Mononuclear cell (primary cell): ENCODE measurements around the gene AGL. TPM values are rescaled to one million over a fixed set of nuclear protein-coding genes. Genes with fewer than 3 reads are reported as not detected.
A peak's percentile ranks its signal among the peaks of the same experiment; 100 is the strongest.
"Not testable (repeated sequence)": the region's sequence is repeated elsewhere in the genome, so short reads cannot be mapped to it uniquely, and the experiment has no call there.

Experiments
- H3K27me3 ChIP-seq: 2 replicates; pipeline ENCODE4 v1.6.0; 2011; ENCODE audit warnings: low read length, control low read depth; ENCODE audit not compliant: insufficient read depth
- H3K4me1 ChIP-seq: 2 replicates; pipeline ENCODE4 v1.5.1; 2011; ENCODE audit warnings: mild to moderate bottlenecking, low read length, control low read depth; ENCODE audit not compliant: insufficient read depth
- H3K4me3 ChIP-seq: 2 replicates; pipeline ENCODE4 v1.5.1; 2011; ENCODE audit warnings: mild to moderate bottlenecking, low read length, moderate library complexity
- H3K9me3 ChIP-seq: 2 replicates; pipeline ENCODE4 v1.5.1; 2011; ENCODE audit warnings: low read depth, mild to moderate bottlenecking, control low read depth, low read length
- total RNA-seq: library from RNA; depleted of rRNA; stranded (reverse); fragments of >200 nt; gene quantifications from one replicate; pipeline ENCODE4 v1.2.3, GENCODE V29; 2012

Gene AGL
- total RNA-seq, 1 donor, result 6.1 TPM

GRCh38 chr1:99944192-99944591 is 94.0 kb downstream of the AGL start:
- H3K4me3 ChIP-seq, result no peak overlapping the region
- H3K9me3 ChIP-seq, result no peaks in the 10 kb centered on the region
- H3K27me3 ChIP-seq, result no peaks in the 10 kb centered on the region
- H3K4me1 ChIP-seq, result no peaks in the 10 kb centered on the region

DNA sequence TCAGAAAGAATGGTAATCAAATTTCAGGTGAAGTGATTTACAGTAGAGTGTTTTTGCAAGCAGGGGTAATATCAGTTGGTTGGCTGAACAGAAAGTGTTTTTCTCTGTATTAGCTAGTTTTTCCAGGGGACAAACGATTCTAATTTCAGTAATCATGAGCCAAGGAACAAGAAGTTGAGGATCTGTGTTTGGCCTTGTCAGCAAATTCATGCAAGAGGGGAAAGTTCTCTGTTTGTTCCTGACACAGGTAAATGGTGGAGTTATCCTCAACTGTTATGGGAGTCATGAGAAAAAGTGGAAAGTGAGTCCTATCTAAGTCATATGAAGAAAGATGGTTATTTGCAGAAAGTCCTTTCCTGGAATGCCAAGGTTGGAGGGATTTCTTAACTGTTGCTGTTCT is 95.0 kb downstream of the AGL start:
- Histone ChIP-seq H3K27me3 (no peaks in the 10 kb centered on the region), H3K4me1 (no peaks in the 10 kb centered on the region), H3K9me3 (no peaks in the 10 kb centered on the region), H3K4me3 (no peak overlapping the region)

GRCh38 chr1:99950486-99950885 is 100.3 kb downstream of the AGL start:
- H3K4me1 ChIP-seq, result no peaks in the 10 kb centered on the region
- H3K4me3 ChIP-seq, result no peak overlapping the region
- no peaks in the 10 kb centered on the region for H3K27me3 ChIP-seq
- H3K9me3 ChIP-seq, result no peaks in the 10 kb centered on the region

DNA sequence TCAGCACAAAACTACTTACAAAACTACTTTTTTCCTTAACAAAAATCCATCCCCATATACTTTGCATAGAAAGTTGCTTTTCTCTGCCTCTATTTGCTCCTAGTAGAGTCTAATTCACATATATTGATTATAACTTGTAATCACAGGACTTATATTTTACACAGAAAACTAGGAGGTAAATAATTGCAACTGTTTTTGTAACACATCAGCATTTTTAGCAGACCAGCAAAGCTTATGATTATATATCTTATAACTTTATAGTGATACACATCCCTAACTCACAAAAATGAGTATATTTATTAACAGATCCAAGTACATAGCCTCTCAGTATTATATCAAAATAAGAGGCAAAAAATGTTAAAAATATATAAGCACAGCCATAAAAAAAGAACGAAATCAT is 102.4 kb downstream of the AGL start:
- Histone ChIP-seq H3K9me3 (no peaks in the 10 kb centered on the region), H3K4me3 (no peak overlapping the region), H3K4me1 (no peaks in the 10 kb centered on the region), H3K27me3 (no peaks in the 10 kb centered on the region)

- Histone ChIP-seq H3K27me3 (no peaks in the 10 kb centered on the region), H3K4me3 (no peak overlapping the region), H3K9me3 (no peaks in the 10 kb centered on the region), H3K4me1 (no peaks in the 10 kb centered on the region)
Observed at GRCh38 chr1:99955375-99955774, 105.2 kb downstream of the AGL start.

GRCh38 chr1:99956755-99957154 is 106.6 kb downstream of the AGL start:
- no peaks in the 10 kb centered on the region for H3K4me1 ChIP-seq
- H3K9me3 ChIP-seq, result no peaks in the 10 kb centered on the region
- H3K4me3 ChIP-seq, result no peak overlapping the region
- no peaks in the 10 kb centered on the region for H3K27me3 ChIP-seq

DNA sequence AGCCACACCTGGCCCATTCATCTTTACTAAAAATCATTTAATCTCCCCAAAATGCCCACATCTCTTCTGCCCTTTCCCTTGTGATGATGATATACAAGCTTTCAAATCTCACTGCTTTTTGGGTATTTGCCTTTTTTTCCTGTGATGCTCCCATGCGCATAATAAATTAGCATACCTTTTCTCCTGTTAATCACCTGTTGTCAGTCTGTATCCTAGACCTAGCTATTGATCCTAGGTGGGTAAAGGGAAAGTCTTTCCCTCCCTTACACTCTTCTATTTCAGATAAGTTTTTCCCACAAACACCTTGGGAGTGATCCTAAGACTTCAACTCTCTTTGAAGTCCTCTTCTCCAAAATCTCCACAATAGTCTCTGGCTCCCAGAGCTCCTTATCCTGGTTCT is 107.7 kb downstream of the AGL start:
- H3K27me3 ChIP-seq, result no peaks in the 10 kb centered on the region
- H3K9me3 ChIP-seq, result no peaks in the 10 kb centered on the region
- H3K4me3 ChIP-seq, result no peak overlapping the region
- no peaks in the 10 kb centered on the region for H3K4me1 ChIP-seq

DNA sequence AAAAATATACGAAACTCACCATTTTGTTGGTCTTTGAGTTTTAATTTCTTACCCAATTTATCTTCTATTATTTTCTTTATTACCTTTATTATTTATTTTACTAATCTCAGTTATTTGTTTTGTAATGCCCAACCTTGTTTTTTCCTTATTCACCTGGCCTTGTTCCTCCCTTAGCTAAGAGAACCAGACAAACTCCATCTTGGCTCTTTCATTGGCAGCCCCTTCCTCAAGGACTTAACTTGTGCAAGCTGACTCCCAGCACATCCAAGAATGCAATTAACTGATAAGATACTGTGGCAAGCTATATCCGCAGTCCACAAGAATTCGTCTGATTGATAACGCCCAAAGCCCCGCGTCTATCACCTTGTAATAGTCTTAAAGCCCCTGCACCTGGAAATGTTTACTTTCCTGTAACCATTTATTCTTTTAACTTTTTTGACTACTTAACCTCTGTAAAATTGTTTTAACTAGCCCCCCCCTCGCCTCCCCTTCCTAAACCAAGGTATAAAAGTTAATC is 109.1 kb downstream of the AGL start:
- H3K9me3 ChIP-seq, H3K4me1 ChIP-seq, H3K4me3 ChIP-seq, H3K27me3 ChIP-seq: not testable (repeated sequence)

- H3K9me3 ChIP-seq, H3K27me3 ChIP-seq, H3K4me1 ChIP-seq, H3K4me3 ChIP-seq: not testable (repeated sequence)
Observed at GRCh38 chr1:99960260-99960659, 110.1 kb downstream of the AGL start.

- Histone ChIP-seq H3K27me3 (no peaks in the 10 kb centered on the region), H3K4me3 (no peak overlapping the region), H3K4me1 (no peaks in the 10 kb centered on the region), H3K9me3 (no peaks in the 10 kb centered on the region)
Observed at GRCh38 chr1:99963041-99963795, 113.1 kb downstream of the AGL start.

DNA sequence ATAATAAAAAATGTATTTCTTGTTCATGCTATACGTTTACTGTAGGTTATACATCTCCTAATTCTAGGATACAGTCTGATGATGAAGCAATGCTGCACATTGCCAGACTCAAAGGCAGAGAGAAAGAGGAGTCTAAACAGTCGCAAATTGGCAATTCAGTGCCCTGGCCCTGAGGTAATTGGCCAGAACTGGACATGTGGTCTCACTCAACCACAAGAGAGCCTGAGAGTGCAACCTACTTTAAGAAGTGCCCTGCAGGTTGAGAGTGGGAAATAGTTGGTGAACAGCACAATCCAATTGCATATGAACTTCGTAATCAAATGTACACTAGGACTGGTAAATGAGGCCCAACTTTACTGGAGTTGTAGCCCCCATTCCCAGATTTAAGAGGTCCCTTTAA is 114.6 kb downstream of the AGL start:
- Histone ChIP-seq H3K9me3 (no peaks in the 10 kb centered on the region), H3K4me3 (no peak overlapping the region), H3K4me1 (peaks cover 6% of the 10 kb centered on the region), H3K27me3 (no peaks in the 10 kb centered on the region)

DNA sequence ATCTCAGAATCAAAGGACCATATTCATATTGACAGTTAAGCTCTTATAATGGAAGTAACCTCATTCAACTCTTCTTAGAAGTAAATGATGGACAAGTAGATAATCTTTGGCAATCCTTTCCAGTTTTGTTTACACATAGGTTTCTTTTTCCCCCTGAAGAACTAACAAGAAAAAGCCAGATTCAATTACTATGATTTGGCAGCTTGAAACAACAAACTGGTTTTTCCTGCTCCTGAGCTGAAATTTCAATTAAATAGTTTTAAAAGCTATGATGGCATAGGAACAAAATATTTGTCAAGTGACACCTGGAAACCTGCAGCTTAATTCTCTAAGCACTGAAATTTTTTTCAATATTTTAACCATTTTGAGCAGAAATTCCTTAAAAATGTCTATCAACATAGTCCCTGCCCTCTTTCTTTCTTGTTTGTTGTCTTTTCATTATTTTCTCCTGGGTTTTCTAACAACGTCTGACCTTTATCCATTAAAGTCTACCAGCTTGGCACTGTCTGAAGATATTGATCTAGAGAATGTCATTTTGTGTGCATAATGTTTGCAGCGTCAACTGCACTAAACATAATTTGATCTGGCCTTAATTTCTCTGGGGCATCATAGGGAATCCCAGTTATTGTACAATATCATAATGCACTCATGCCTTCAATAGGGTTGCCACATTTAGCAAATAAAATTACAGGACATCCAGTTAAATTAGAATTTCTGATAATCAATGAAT is 115.7 kb downstream of the AGL start:
- Histone ChIP-seq H3K4me3 (no peak overlapping the region), H3K4me1 (peaks cover 12% of the 10 kb centered on the region), H3K9me3 (no peaks in the 10 kb centered on the region), H3K27me3 (no peaks in the 10 kb centered on the region)

DNA sequence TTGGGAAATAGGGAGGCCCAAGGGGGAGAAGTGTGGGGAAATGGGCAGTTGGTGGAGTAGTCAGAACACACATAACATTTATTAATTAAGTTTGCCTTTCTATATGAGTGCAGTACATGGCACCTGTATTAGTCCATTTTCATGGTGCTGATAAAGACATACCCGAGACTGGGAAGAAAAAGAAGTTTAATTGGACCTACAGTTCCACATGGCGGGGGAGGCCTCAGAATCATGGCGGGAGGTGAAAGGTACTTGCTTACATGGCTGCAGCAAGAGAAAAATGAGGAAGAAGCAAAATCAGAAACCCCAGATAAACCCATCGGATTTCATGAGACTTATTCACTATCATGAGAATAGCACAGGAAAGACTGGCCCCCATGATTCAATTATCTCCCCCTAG is 118.1 kb downstream of the AGL start:
- Histone ChIP-seq H3K4me3 (no peak overlapping the region), H3K9me3 (no peaks in the 10 kb centered on the region), H3K4me1 (peaks cover 15% of the 10 kb centered on the region), H3K27me3 (no peaks in the 10 kb centered on the region)

GRCh38 chr1:99969260-99969728 is 119.1 kb downstream of the AGL start:
- no peaks in the 10 kb centered on the region for H3K27me3 ChIP-seq
- H3K9me3 ChIP-seq, result no peaks in the 10 kb centered on the region
- H3K4me3 ChIP-seq, result peak overlapping the region; percentile 84
- peaks cover 15% of the 10 kb centered on the region for H3K4me1 ChIP-seq

DNA sequence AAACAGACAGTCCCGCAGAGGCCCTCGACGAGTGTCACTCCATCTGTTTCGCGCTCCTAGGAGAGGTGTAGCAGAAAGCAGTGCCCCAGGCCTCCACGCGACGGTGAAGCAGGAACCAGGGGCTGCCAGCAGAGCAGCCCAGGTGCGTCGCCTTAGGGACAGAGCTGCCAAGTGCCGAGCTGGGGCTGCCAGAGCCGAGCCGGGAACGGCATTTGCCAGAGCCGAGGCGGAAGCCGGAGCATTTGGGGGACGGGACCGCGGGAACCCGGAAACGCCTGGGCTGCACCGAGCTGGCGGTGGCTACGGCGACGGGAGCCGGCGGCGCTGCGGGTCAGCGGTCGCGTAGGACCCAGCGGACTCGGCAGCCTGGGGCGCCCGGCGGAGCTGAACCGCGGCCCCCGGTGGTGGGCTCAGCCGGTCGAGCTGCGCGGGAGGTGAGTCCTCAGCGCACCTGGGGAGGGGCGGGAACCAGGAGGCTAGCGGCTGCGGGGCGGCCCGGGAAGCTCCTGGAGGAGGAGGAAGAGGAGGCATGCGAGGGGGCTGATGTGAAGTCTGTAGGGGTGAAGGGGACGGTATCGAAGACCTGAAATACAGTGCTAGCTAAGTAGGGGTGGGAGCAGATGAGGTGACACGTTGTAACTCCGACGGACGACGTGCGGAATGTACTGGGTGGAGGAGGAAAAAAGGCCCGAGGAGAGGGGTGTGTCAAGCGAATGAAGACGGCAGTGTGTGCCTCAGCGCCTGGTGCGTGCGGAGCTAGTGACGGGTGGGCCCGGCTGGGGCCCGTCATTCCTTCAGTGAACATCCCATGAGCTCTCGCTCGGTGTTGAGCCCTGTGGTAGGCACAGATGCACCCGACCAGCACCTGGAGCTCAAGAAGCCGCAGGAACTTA is 119.8 kb downstream of the AGL start, which contains the start of gene SLC35A3:
TSS of gene SLC35A3 (plus strand) at position 268 of the 893 bp plus-strand sequence. CDS start 23,559 bp downstream, outside the sequence.
- Histone ChIP-seq H3K27me3 (no peaks in the 10 kb centered on the region), H3K4me3 (peak within 1 kb of the TSS; percentile 84), H3K9me3 (no peaks in the 10 kb centered on the region), H3K4me1 (peaks cover 15% of the 10 kb centered on the region)
